Neural cell (in vitro differentiated cells): ENCODE measurements around the gene AGTRAP. TPM values are rescaled to one million over a fixed set of nuclear protein-coding genes. Genes with fewer than 3 reads are reported as not detected.

ENCODE experiments used
- H2AFZ ChIP-seq: fragments of 200-600, 300-800 bp; sonication (generic), shearing (Covaris generic); 2 replicates; pipeline ENCODE4 v1.6.0; 2014; ENCODE audit warnings: low read depth, mild to moderate bottlenecking, antibody characterized with exemption, low read length, moderate library complexity
- H3F3A ChIP-seq: fragments of 200-600 bp; shearing (Covaris generic); 2 replicates; pipeline ENCODE4 v1.6.1; 2016; ENCODE audit warnings: mild to moderate bottlenecking, moderate library complexity, mixed read lengths, antibody characterized with exemption, low read length; ENCODE audit not compliant: insufficient read depth, poor library complexity, severe bottlenecking
- H3K27ac ChIP-seq: fragments of 200-600, 300-800 bp; sonication (generic), shearing (Covaris generic); 2 replicates; pipeline ENCODE4 v1.5.1; 2014; ENCODE audit warnings: mild to moderate bottlenecking, low read length, moderate library complexity
- H3K27me3 ChIP-seq: fragments of 300-800, 200-600 bp; sonication (generic), shearing (Covaris generic); 2 replicates; pipeline ENCODE4 v1.6.0; 2014; ENCODE audit warnings: mild to moderate bottlenecking, low read depth, low read length, moderate library complexity; ENCODE audit not compliant: insufficient read depth
- H3K36me3 ChIP-seq: fragments of 300-800, 200-600 bp; sonication (generic), shearing (Covaris generic); 2 replicates; pipeline ENCODE4 v1.5.1; 2014; ENCODE audit warnings: mild to moderate bottlenecking, antibody characterized with exemption, low read length, moderate library complexity; ENCODE audit not compliant: insufficient read depth
- H3K4me2 ChIP-seq: fragments of 300-800, 200-600 bp; sonication (generic), shearing (Covaris generic); 2 replicates; pipeline ENCODE4 v1.6.0; 2014; ENCODE audit warnings: mild to moderate bottlenecking, low read length
- H3K4me3 ChIP-seq: fragments of 300-800, 200-600 bp; sonication (generic), shearing (Covaris generic); 2 replicates; pipeline ENCODE4 v1.5.1; 2014; ENCODE audit warnings: mild to moderate bottlenecking, low read length, moderate library complexity
- H3K79me2 ChIP-seq: fragments of 200-600 bp; shearing (Covaris generic); replicated peaks from 2 replicates; pipeline ENCODE4 v1.6.0; 2014; ENCODE audit warnings: mild to moderate bottlenecking, low read length, moderate library complexity; ENCODE audit not compliant: insufficient read depth
- H3K9ac ChIP-seq: fragments of 300-800, 200-600 bp; sonication (generic), shearing (Covaris generic); 2 replicates; pipeline ENCODE4 v1.6.1; 2016; ENCODE audit warnings: mild to moderate bottlenecking, low read length, mixed read lengths
- H3K9me2 ChIP-seq: fragments of 200-600 bp; shearing (Covaris generic); 2 replicates; pipeline ENCODE4 v1.6.1; 2016; ENCODE audit warnings: mild to moderate bottlenecking, low read length, mixed read lengths; ENCODE audit not compliant: insufficient read depth
- H3K9me3 ChIP-seq: fragments of 200-600, 300-800 bp; sonication (generic), shearing (Covaris generic); 2 replicates; pipeline ENCODE4 v1.6.1; 2016; ENCODE audit warnings: mild to moderate bottlenecking, mixed run types, low read length, moderate library complexity, mixed read lengths
- H4K20me1 ChIP-seq: fragments of 200-600 bp; shearing (Covaris generic); 2 replicates; pipeline ENCODE4 v1.6.1; 2016; ENCODE audit warnings: mild to moderate bottlenecking, mixed run types; ENCODE audit not compliant: insufficient read depth
- EP300 ChIP-seq: fragments of 450-650 bp; conservative IDR thresholded peaks from 2 replicates; pipeline ENCODE4 v1.6.1; 2014; ENCODE audit warnings: antibody characterized with exemption, mild to moderate bottlenecking, moderate library complexity; ENCODE audit not compliant: poor library complexity, severe bottlenecking
- EZH2 ChIP-seq: fragments of 200-600, 300-800 bp; shearing (Covaris generic), sonication (generic); IDR thresholded peaks from 2 replicates; pipeline ENCODE4 v1.6.1; 2014; ENCODE audit warnings: antibody characterized with exemption, low read length, borderline replicate concordance, mild to moderate bottlenecking; ENCODE audit not compliant: insufficient read depth, poor library complexity, severe bottlenecking
- SMC3 ChIP-seq: fragments of 450-650 bp; conservative IDR thresholded peaks from 2 replicates; pipeline ENCODE4 v1.6.1; 2014; ENCODE audit warnings: antibody characterized with exemption, mild to moderate bottlenecking, moderate library complexity; ENCODE audit not compliant: poor library complexity
- TAF1 ChIP-seq: IDR thresholded peaks from 2 replicates; pipeline ENCODE4 v1.6.1; 2012; ENCODE audit warnings: low read depth
- polyA plus RNA-seq: library from polyadenylated mRNA; depleted of rRNA; stranded (reverse); fragments of >200 nt; gene quantifications from 2 replicates; pipeline ENCODE4 v1.2.3, GENCODE V29; 2014
- TF ChIP-seq, protein P1 (sequence below): fragments of 450-650 bp; IDR thresholded peaks from 2 replicates; pipeline ENCODE4 v1.5.1; 2014; ENCODE audit warnings: antibody characterized with exemption, mild to moderate bottlenecking, moderate library complexity; ENCODE audit not compliant: poor library complexity, severe bottlenecking
- TF ChIP-seq, protein P2 (sequence below): IDR thresholded peaks from 2 replicates; pipeline ENCODE4 v1.6.1; 2012; ENCODE audit warnings: borderline replicate concordance

The AGTRAP gene
- polyA plus RNA-seq, 1 donor from 2014 or later: 4.4 TPM

DNA sequence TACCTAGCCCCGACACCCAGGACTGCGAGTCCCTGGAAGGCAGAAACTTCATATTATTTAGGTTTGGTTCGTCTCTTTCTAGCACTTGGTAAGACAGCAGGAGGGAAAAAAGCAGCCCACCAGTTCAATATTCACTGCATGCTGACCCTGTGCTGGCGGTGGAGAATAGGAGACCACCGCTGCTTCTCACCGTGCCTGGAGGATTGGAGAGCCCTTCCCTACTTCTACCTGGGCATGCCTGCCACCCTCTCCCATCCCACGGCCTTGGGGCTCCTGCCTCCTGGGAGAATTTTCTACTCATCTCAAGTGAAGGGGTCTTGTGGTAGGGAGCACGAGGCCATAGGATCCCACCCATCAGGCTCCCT, 64.4 kb downstream of the AGTRAP start:
- Histone ChIP-seq H3K27me3 (no peaks in the 10 kb centered on the region), H2AFZ (no peak overlapping the region), H3K36me3 (no peaks in the 10 kb centered on the region), H3F3A (no peaks in the 10 kb centered on the region), H3K9me3 (no peaks in the 10 kb centered on the region), H4K20me1 (no peaks in the 10 kb centered on the region), H3K9me2 (no peaks in the 10 kb centered on the region), H3K9ac (no peak overlapping the region), H3K27ac (no peak overlapping the region), H3K4me2 (no peak overlapping the region), H3K4me3 (no peak overlapping the region), H3K79me2 (peaks cover 4% of the 10 kb centered on the region)
- TF ChIP-seq EZH2 (no peak), TAF1 (no peak), SMC3 (no peak), EP300 (no peak)
- TF ChIP-seq, protein P1, sequence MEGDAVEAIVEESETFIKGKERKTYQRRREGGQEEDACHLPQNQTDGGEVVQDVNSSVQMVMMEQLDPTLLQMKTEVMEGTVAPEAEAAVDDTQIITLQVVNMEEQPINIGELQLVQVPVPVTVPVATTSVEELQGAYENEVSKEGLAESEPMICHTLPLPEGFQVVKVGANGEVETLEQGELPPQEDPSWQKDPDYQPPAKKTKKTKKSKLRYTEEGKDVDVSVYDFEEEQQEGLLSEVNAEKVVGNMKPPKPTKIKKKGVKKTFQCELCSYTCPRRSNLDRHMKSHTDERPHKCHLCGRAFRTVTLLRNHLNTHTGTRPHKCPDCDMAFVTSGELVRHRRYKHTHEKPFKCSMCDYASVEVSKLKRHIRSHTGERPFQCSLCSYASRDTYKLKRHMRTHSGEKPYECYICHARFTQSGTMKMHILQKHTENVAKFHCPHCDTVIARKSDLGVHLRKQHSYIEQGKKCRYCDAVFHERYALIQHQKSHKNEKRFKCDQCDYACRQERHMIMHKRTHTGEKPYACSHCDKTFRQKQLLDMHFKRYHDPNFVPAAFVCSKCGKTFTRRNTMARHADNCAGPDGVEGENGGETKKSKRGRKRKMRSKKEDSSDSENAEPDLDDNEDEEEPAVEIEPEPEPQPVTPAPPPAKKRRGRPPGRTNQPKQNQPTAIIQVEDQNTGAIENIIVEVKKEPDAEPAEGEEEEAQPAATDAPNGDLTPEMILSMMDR: no peak
- TF ChIP-seq, protein P2, sequence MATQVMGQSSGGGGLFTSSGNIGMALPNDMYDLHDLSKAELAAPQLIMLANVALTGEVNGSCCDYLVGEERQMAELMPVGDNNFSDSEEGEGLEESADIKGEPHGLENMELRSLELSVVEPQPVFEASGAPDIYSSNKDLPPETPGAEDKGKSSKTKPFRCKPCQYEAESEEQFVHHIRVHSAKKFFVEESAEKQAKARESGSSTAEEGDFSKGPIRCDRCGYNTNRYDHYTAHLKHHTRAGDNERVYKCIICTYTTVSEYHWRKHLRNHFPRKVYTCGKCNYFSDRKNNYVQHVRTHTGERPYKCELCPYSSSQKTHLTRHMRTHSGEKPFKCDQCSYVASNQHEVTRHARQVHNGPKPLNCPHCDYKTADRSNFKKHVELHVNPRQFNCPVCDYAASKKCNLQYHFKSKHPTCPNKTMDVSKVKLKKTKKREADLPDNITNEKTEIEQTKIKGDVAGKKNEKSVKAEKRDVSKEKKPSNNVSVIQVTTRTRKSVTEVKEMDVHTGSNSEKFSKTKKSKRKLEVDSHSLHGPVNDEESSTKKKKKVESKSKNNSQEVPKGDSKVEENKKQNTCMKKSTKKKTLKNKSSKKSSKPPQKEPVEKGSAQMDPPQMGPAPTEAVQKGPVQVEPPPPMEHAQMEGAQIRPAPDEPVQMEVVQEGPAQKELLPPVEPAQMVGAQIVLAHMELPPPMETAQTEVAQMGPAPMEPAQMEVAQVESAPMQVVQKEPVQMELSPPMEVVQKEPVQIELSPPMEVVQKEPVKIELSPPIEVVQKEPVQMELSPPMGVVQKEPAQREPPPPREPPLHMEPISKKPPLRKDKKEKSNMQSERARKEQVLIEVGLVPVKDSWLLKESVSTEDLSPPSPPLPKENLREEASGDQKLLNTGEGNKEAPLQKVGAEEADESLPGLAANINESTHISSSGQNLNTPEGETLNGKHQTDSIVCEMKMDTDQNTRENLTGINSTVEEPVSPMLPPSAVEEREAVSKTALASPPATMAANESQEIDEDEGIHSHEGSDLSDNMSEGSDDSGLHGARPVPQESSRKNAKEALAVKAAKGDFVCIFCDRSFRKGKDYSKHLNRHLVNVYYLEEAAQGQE: no peak

Other genes with a start within 250 kb of the AGTRAP start
- 16.6 and 24.7 TPM in 2 replicates for gene FBXO2, start 81.7 kb upstream of the AGTRAP start, polyA plus RNA-seq
- gene FBXO44, start 81.3 kb upstream of the AGTRAP start, polyA plus RNA-seq: 119 and 126 TPM in 2 replicates
- 0.68 and 2.3 TPM in 2 replicates for gene FBXO6, start 71.9 kb upstream of the AGTRAP start, polyA plus RNA-seq
- 182 and 203 TPM in 2 replicates for gene MAD2L2, start 55.0 kb upstream of the AGTRAP start, polyA plus RNA-seq
- gene DRAXIN, start 44.4 kb upstream of the AGTRAP start, polyA plus RNA-seq: 33.5 and 35.5 TPM in 2 replicates
- not detected in 2 replicates for gene C1orf167, start 26.1 kb downstream of the AGTRAP start, polyA plus RNA-seq
- gene MTHFR, start 69.8 kb downstream of the AGTRAP start, polyA plus RNA-seq: 21.2 and 25.8 TPM in 2 replicates
- gene CLCN6, start 70.1 kb downstream of the AGTRAP start, polyA plus RNA-seq: 12.5 and 15.6 TPM in 2 replicates
- gene NPPA, start 111.6 kb downstream of the AGTRAP start, polyA plus RNA-seq: not detected in 2 replicates
- not detected in 2 replicates for gene NPPB, start 122.8 kb downstream of the AGTRAP start, polyA plus RNA-seq
- gene KIAA2013, start 190.3 kb downstream of the AGTRAP start, polyA plus RNA-seq: 24.9 and 34.5 TPM in 2 replicates
- 2.1 and 6.9 TPM in 2 replicates for gene PLOD1, start 198.6 kb downstream of the AGTRAP start, polyA plus RNA-seq
- gene MFN2, start 244.3 kb downstream of the AGTRAP start, polyA plus RNA-seq: 60.6 and 64.9 TPM in 2 replicates